CD4-positive, alpha-beta memory T cell (primary cell): Measurements from ENCODE around the gene SHISA7. TPM values are rescaled to one million over a fixed set of nuclear protein-coding genes. Genes with fewer than 3 reads are reported as not detected.

Experiments
- CTCF ChIA-PET: fragments of 350-600 bp; sonication (Branson Sonifier 250); formaldehyde crosslinking; loops from one replicate; lab custom pipeline; 2021; ENCODE audit warnings: inconsistent platforms; ENCODE audit not compliant: partially characterized antibody; lab: Charles Lee
- POLR2A ChIA-PET: fragments of 350-600 bp; sonication (Branson Sonifier 250); formaldehyde crosslinking; loops from one replicate; lab custom pipeline; 2021; ENCODE audit not compliant: partially characterized antibody; lab: Charles Lee
- DNase-seq, 5 donors: peaks; one replicate each; pipeline versions ENCODE4 v3.0.0 to v3.0.0-alpha.2; 2020 to 2022; ENCODE audit warnings: mixed read lengths in 1 of 5
- H3K27ac ChIP-seq: one replicate; pipeline ENCODE4 v1.7.0; 2013; ENCODE audit warnings: low read depth, low read length
- H3K27me3 ChIP-seq: 2 replicates; pipeline ENCODE4 v1.7.0; 2013; ENCODE audit warnings: mild to moderate bottlenecking, low read length, moderate library complexity; ENCODE audit not compliant: insufficient read depth
- H3K36me3 ChIP-seq: 2 replicates; pipeline ENCODE4 v1.7.0; 2013; ENCODE audit warnings: mild to moderate bottlenecking, low read length, moderate library complexity; ENCODE audit not compliant: insufficient read depth
- H3K4me1 ChIP-seq: 2 replicates; pipeline ENCODE4 v1.7.0; 2013; ENCODE audit warnings: mild to moderate bottlenecking, low read length, moderate library complexity; ENCODE audit not compliant: insufficient read depth
- H3K4me3 ChIP-seq, 2 donors: one replicate each; pipeline ENCODE4 v1.7.0; 2013; ENCODE audit warnings: low read length in 2 of 2, mild to moderate bottlenecking in 1 of 2
- H3K9me3 ChIP-seq, 2 donors: one replicate each; pipeline ENCODE4 v1.7.0; 2013; ENCODE audit warnings: low read length in 2 of 2, control low read depth in 1 of 2; ENCODE audit not compliant: control insufficient read depth in 1 of 2
- H3K27ac Mint-ChIP-seq, 7 donors: one replicate each; pipeline ENCODE4 v1.8.0; 2020 to 2021; ENCODE audit warnings: mixed read lengths in 7 of 7, mild to moderate bottlenecking in 6 of 7, inconsistent platforms in 3 of 7, moderate library complexity in 3 of 7
- H3K27me3 Mint-ChIP-seq, 2 donors: one replicate each; pipeline ENCODE4 v1.8.0; 2020 to 2021; ENCODE audit warnings: mixed read lengths in 2 of 2
- H3K36me3 Mint-ChIP-seq, 2 donors: one replicate each; pipeline ENCODE4 v1.8.0; 2020 to 2021; ENCODE audit warnings: mixed read lengths in 2 of 2, inconsistent platforms in 1 of 2, mild to moderate bottlenecking in 1 of 2
- H3K4me1 Mint-ChIP-seq, 4 donors: one replicate each; pipeline ENCODE4 v1.8.0; 2020 to 2021; ENCODE audit warnings: mixed read lengths in 4 of 4, mild to moderate bottlenecking in 1 of 4
- H3K4me3 Mint-ChIP-seq, 8 donors: one replicate each; pipeline ENCODE4 v1.8.0; 2020 to 2021; ENCODE audit warnings: mixed read lengths in 8 of 8, mild to moderate bottlenecking in 7 of 8, moderate library complexity in 6 of 8, inconsistent platforms in 3 of 8
- H3K9me3 Mint-ChIP-seq, 8 donors: one replicate each; pipeline ENCODE4 v1.8.0; 2020 to 2021; ENCODE audit warnings: mixed read lengths in 8 of 8, mild to moderate bottlenecking in 5 of 8, inconsistent platforms in 3 of 8, moderate library complexity in 1 of 8
- intact Hi-C: fragments of 100-400 bp; cut with micrococcal nuclease; formaldehyde crosslinking; loops from one replicate; pipeline ENCODE4 v1.15.1; 2023
- polyA plus RNA-seq, 2 donors: library from polyadenylated mRNA; unstranded; fragments of 300-500 nt; fragmentation: Illumina TruSeq; gene quantifications; one replicate each; pipeline ENCODE4 v1.2.3, GENCODE V29; 2021
- total RNA-seq, 2 experiments: library from RNA; stranded (reverse); gene quantifications; one replicate each; pipeline ENCODE4 v1.2.3, GENCODE V29; 2021

SHISA7 gene
- total RNA-seq = not detected
- not detected for polyA plus RNA-seq

- ChIA-PET POLR2A (no interaction called here), CTCF (no interaction called here)
- Histone ChIP-seq H3K36me3 (no peaks in the 10 kb centered on the region), H3K27me3 (peaks cover 52% of the 10 kb centered on the region), H3K4me1 (peaks cover 20% of the 10 kb centered on the region), H3K27ac (no peak within 1 kb of the TSS), H3K9me3 (no peaks in the 10 kb centered on the region), H3K4me3 (no peak within 1 kb of the TSS)
- peak within 1 kb of the TSS in 6 of 8 donors; percentile 31 to 66 (median 52) for H3K4me3 Mint-ChIP-seq
- H3K27me3 Mint-ChIP-seq = peaks cover 46 to 53% of the 10 kb centered on the region in 2 donors
- no peak for DNase-seq
- intact Hi-C loops = no loop called here
- H3K4me1 Mint-ChIP-seq = peaks cover 16 to 30% (median 22%) of the 10 kb centered on the region in 4 donors
- H3K9me3 Mint-ChIP-seq = peaks cover 0 to 2% (median 0%) of the 10 kb centered on the region in 8 donors
- no peak within 1 kb of the TSS for H3K27ac Mint-ChIP-seq
- peaks cover 0 to 6% of the 10 kb centered on the region in 2 donors for H3K36me3 Mint-ChIP-seq
Observed at GRCh38 chr19:55443045-55443823, at the start of gene SHISA7. Gene SHISA7 (minus strand): TSS chr19:55443300. CDS start chr19:55442863, 437 bp downstream.

GRCh38 chr19:55492362-55492944, 49.4 kb upstream of the SHISA7 start:
- peak overlapping the region in 1 of 7 donors; percentile 41 for H3K27ac Mint-ChIP-seq
- peaks cover 5 to 14% of the 10 kb centered on the region in 2 donors for H3K27me3 Mint-ChIP-seq
- no peaks in the 10 kb centered on the region for H3K4me1 ChIP-seq
- intact Hi-C loops = no loop called here
- ChIA-PET CTCF (interaction anchor here (1.2 to 3.3 kb wide), 2 partner anchors 11 to 25 kb away, joined by 3 to 19 read pairs; no protein-coding TSS in a partner anchor), POLR2A (no interaction called here)
- no peaks in the 10 kb centered on the region for H3K36me3 ChIP-seq
- no peaks in the 10 kb centered on the region for H3K27me3 ChIP-seq
- peaks cover 0 to 2% (median 0%) of the 10 kb centered on the region in 4 donors for H3K4me1 Mint-ChIP-seq
- no peaks in the 10 kb centered on the region for H3K9me3 ChIP-seq
- no peak for DNase-seq
- H3K27ac ChIP-seq = no peak overlapping the region
- H3K4me3 ChIP-seq = no peak overlapping the region
- no peaks in the 10 kb centered on the region for H3K36me3 Mint-ChIP-seq
- no peak overlapping the region for H3K4me3 Mint-ChIP-seq
- H3K9me3 Mint-ChIP-seq = no peaks in the 10 kb centered on the region

- Histone ChIP-seq H3K27ac (no peak overlapping the region), H3K4me3 (no peak overlapping the region), H3K4me1 (no peaks in the 10 kb centered on the region), H3K27me3 (no peaks in the 10 kb centered on the region), H3K9me3 (no peaks in the 10 kb centered on the region), H3K36me3 (no peaks in the 10 kb centered on the region)
- H3K9me3 Mint-ChIP-seq = no peaks in the 10 kb centered on the region
- ChIA-PET CTCF (interaction anchor here (1.2 to 3.3 kb wide), 2 partner anchors 12 to 24 kb away, joined by 3 to 19 read pairs; no protein-coding TSS in a partner anchor), POLR2A (no interaction called here)
- peak overlapping the region in 2 of 7 donors; percentile 41 to 48 for H3K27ac Mint-ChIP-seq
- no peaks in the 10 kb centered on the region for H3K36me3 Mint-ChIP-seq
- intact Hi-C loops = no loop called here
- peaks cover 5 to 14% of the 10 kb centered on the region in 2 donors for H3K27me3 Mint-ChIP-seq
- no peak overlapping the region for H3K4me3 Mint-ChIP-seq
- H3K4me1 Mint-ChIP-seq = peaks cover 0 to 2% (median 0%) of the 10 kb centered on the region in 4 donors
- DNase-seq = no peak
Observed at GRCh38 chr19:55491546-55492360, 48.7 kb upstream of the SHISA7 start.

GRCh38 chr19:55490478-55491432, 47.7 kb upstream of the SHISA7 start:
- H3K4me1 ChIP-seq = no peaks in the 10 kb centered on the region
- H3K4me3 Mint-ChIP-seq = no peak overlapping the region
- DNase-seq = no peak
- POLR2A ChIA-PET = no interaction called here
- H3K4me3 ChIP-seq = no peak overlapping the region
- H3K36me3 Mint-ChIP-seq = no peaks in the 10 kb centered on the region
- H3K27ac ChIP-seq = no peak overlapping the region
- H3K27me3 ChIP-seq = no peaks in the 10 kb centered on the region
- no peak overlapping the region for H3K27ac Mint-ChIP-seq
- peaks cover 5 to 14% of the 10 kb centered on the region in 2 donors for H3K27me3 Mint-ChIP-seq
- H3K36me3 ChIP-seq = no peaks in the 10 kb centered on the region
- intact Hi-C loops = no loop called here
- H3K9me3 Mint-ChIP-seq = no peaks in the 10 kb centered on the region
- H3K9me3 ChIP-seq = no peaks in the 10 kb centered on the region
- peaks cover 3 to 6% (median 5%) of the 10 kb centered on the region in 4 donors for H3K4me1 Mint-ChIP-seq
- CTCF ChIA-PET = interaction anchor here (3.3 kb wide), 1 partner anchor 13 kb away, joined by 19 read pairs; no protein-coding TSS in a partner anchor

GRCh38 chr19:55489711-55490477, 46.8 kb upstream of the SHISA7 start:
- H3K27me3 ChIP-seq = no peaks in the 10 kb centered on the region
- no peak overlapping the region for H3K4me3 ChIP-seq
- Mint-ChIP-seq H3K4me3 (no peak overlapping the region), H3K36me3 (peaks cover 0 to 1% of the 10 kb centered on the region in 2 donors), H3K27ac (no peak overlapping the region), H3K4me1 (peaks cover 3 to 6% (median 6%) of the 10 kb centered on the region in 4 donors), H3K27me3 (peaks cover 5 to 13% of the 10 kb centered on the region in 2 donors), H3K9me3 (no peaks in the 10 kb centered on the region)
- H3K27ac ChIP-seq = no peak overlapping the region
- H3K4me1 ChIP-seq = no peaks in the 10 kb centered on the region
- H3K36me3 ChIP-seq = no peaks in the 10 kb centered on the region
- ChIA-PET POLR2A (no interaction called here), CTCF (interaction anchor here (3.3 kb wide), 1 partner anchor 14 kb away, joined by 19 read pairs; no protein-coding TSS in a partner anchor)
- intact Hi-C loops = no loop called here
- DNase-seq = no peak
- no peaks in the 10 kb centered on the region for H3K9me3 ChIP-seq
